WTC11 (cell line): Measurements from ENCODE around the gene YBX2. TPM values are rescaled to one million over a fixed set of nuclear protein-coding genes. Genes with fewer than 3 reads are reported as not detected.

Experiments
- ATAC-seq: fragments of 200-7000 bp; cut with Tn5 transposase; 2 replicates; pipeline ENCODE4 v1.10.0; 2021; ENCODE audit warnings: mild to moderate bottlenecking, moderate library complexity
- CTCF ChIA-PET: fragments of 300-600 bp; sonication (Branson Sonifier 250); formaldehyde crosslinking; loops from one replicate; lab custom pipeline; 2021; ENCODE audit warnings: antibody characterized with exemption; lab: Charles Lee
- POLR2A ChIA-PET: fragments of 350-600 bp; sonication (Branson Sonifier 250); formaldehyde crosslinking; loops from one replicate; lab custom pipeline; 2021; ENCODE audit warnings: antibody characterized with exemption; lab: Charles Lee
- DNase-seq: peaks from one replicate; pipeline ENCODE4 v3.0.0; 2021; ENCODE audit warnings: low spot score
- H3K27ac Mint-ChIP-seq: 2 replicates; pipeline ENCODE4 v1.8.0; 2021; ENCODE audit warnings: mixed read lengths
- H3K27me3 Mint-ChIP-seq: 2 replicates; pipeline ENCODE4 v1.8.0; 2021; ENCODE audit warnings: low read depth, mild to moderate bottlenecking, moderate library complexity, mixed read lengths
- H3K36me3 Mint-ChIP-seq: 2 replicates; pipeline ENCODE4 v1.8.0; 2021; ENCODE audit warnings: mixed read lengths
- H3K4me1 Mint-ChIP-seq: 2 replicates; pipeline ENCODE4 v1.8.0; 2022; ENCODE audit warnings: mixed read lengths
- H3K4me3 Mint-ChIP-seq: 2 replicates; pipeline ENCODE4 v1.8.0; 2021; ENCODE audit warnings: mild to moderate bottlenecking, moderate library complexity, mixed read lengths
- H3K9me3 Mint-ChIP-seq: 2 replicates; pipeline ENCODE4 v1.8.0; 2021; ENCODE audit warnings: mixed read lengths
- ATF6 ChIP-seq: sonication (generic); formaldehyde crosslinking; IDR thresholded peaks from 2 replicates; pipeline ENCODE4 v1.8.1; 2023; ENCODE audit warnings: mild to moderate bottlenecking, missing genetic modification reagents
- CDX4 ChIP-seq: fragments of 250-450 bp; sonication (Bioruptor Pico); IDR thresholded peaks from 2 replicates; pipeline ENCODE4 v1.9.0; 2021; ENCODE audit warnings: moderate library complexity, mild to moderate bottlenecking, inconsistent platforms, borderline replicate concordance
- CREM ChIP-seq: sonication (generic); formaldehyde crosslinking; IDR thresholded peaks from 2 replicates; pipeline ENCODE4 v1.8.1; 2022; ENCODE audit warnings: mild to moderate bottlenecking, missing genetic modification reagents, moderate library complexity
- ESRRA ChIP-seq: sonication (generic); formaldehyde crosslinking; IDR thresholded peaks from 2 replicates; pipeline ENCODE4 v1.8.1; 2022; ENCODE audit warnings: mild to moderate bottlenecking, missing genetic modification reagents, borderline replicate concordance
- GTF2I ChIP-seq: fragments of 250-450 bp; sonication (Bioruptor Pico); conservative IDR thresholded peaks from 2 replicates; pipeline ENCODE4 v1.4.0; 2021; ENCODE audit warnings: mild to moderate bottlenecking
- IRF1 ChIP-seq: sonication (generic); formaldehyde crosslinking; IDR thresholded peaks from 2 replicates; pipeline ENCODE4 v1.8.0; 2023; ENCODE audit warnings: missing genetic modification reagents
- IRF2 ChIP-seq: sonication (generic); formaldehyde crosslinking; IDR thresholded peaks from 2 replicates; pipeline ENCODE4 v1.8.0; 2022; ENCODE audit warnings: low read depth, missing genetic modification reagents, borderline replicate concordance
- MAX ChIP-seq: sonication (generic); formaldehyde crosslinking; IDR thresholded peaks from 2 replicates; pipeline ENCODE4 v1.8.0; 2022; ENCODE audit warnings: mild to moderate bottlenecking, missing genetic modification reagents
- NR2C2 ChIP-seq: sonication (generic); formaldehyde crosslinking; IDR thresholded peaks from 2 replicates; pipeline ENCODE4 v1.8.0; 2022; ENCODE audit warnings: mild to moderate bottlenecking, missing genetic modification reagents
- OVOL2 ChIP-seq: fragments of 250-450 bp; sonication (Bioruptor Pico); IDR thresholded peaks from 2 replicates; pipeline ENCODE4 v1.9.0; 2021; ENCODE audit warnings: mild to moderate bottlenecking, borderline replicate concordance
- SP1 ChIP-seq: sonication (generic); formaldehyde crosslinking; conservative IDR thresholded peaks from 2 replicates; pipeline ENCODE4 v1.8.1; 2022; ENCODE audit warnings: missing genetic modification reagents
- TEAD1 ChIP-seq: sonication (generic); formaldehyde crosslinking; IDR thresholded peaks from 2 replicates; pipeline ENCODE4 v1.8.0; 2022; ENCODE audit warnings: mild to moderate bottlenecking, missing genetic modification reagents
- TP53 ChIP-seq: sonication (generic); formaldehyde crosslinking; IDR thresholded peaks from 2 replicates; pipeline ENCODE4 v1.8.1; 2023; ENCODE audit warnings: mild to moderate bottlenecking, missing genetic modification reagents
- USF1 ChIP-seq: sonication (generic); formaldehyde crosslinking; IDR thresholded peaks from 2 replicates; pipeline ENCODE4 v1.8.0; 2022; ENCODE audit warnings: mild to moderate bottlenecking, missing genetic modification reagents
- ZNF281 ChIP-seq: sonication (generic); formaldehyde crosslinking; IDR thresholded peaks from 2 replicates; pipeline ENCODE4 v1.8.0; 2023; ENCODE audit warnings: mild to moderate bottlenecking, missing genetic modification reagents
- ZNF425 ChIP-seq: fragments of 250-450 bp; sonication (Bioruptor Pico); conservative IDR thresholded peaks from 2 replicates; pipeline ENCODE4 v1.9.0; 2021; ENCODE audit warnings: mild to moderate bottlenecking
- ZSCAN18 ChIP-seq: fragments of 250-450 bp; sonication (Bioruptor Pico); IDR thresholded peaks from 2 replicates; pipeline ENCODE4 v2.1.2; 2022; ENCODE audit warnings: mild to moderate bottlenecking, moderate library complexity
- total RNA-seq: library from RNA; stranded (reverse); gene quantifications from 3 replicates; pipeline ENCODE4 v1.2.3, GENCODE V29; 2021

YBX2 gene
- total RNA-seq, 1 experiment from 2014 or later = 26.8 TPM

- TF ChIP-seq ZNF425 (CRISPR knock-in tag) (no peak), USF1 (CRISPR knock-in tag) (no peak), CDX4 (no peak), NR2C2 (CRISPR knock-in tag) (no peak), OVOL2 (CRISPR knock-in tag) (no peak), GTF2I (CRISPR knock-in tag) (no peak), TEAD1 (CRISPR knock-in tag) (no peak), IRF1 (CRISPR knock-in tag) (no peak), ESRRA (CRISPR knock-in tag) (no peak), TP53 (CRISPR knock-in tag) (no peak)
Observed at GRCh38 chr17:7343250-7343649, 48.8 kb upstream of the YBX2 start (continued).

- POLR2A ChIA-PET = no interaction called here
- no peak overlapping the region for H3K27ac Mint-ChIP-seq
Observed at GRCh38 chr17:7341842-7342241, 47.4 kb upstream of the YBX2 start.

GRCh38 chr17:7340179-7340578 lies 45.7 kb upstream of the YBX2 start:
- Mint-ChIP-seq H3K27ac (no peak overlapping the region), H3K9me3 (no peaks in the 10 kb centered on the region), H3K4me3 (no peak overlapping the region), H3K36me3 (peaks cover 6% of the 10 kb centered on the region; the same call in 1 of the 2 replicates), H3K4me1 (peaks cover 26% of the 10 kb centered on the region), H3K27me3 (no peaks in the 10 kb centered on the region)
- ATAC-seq = no peak
- POLR2A ChIA-PET = no interaction called here
- DNase-seq = no peak
- CTCF ChIA-PET = no interaction called here
- no peak for TF ChIP-seq CREM (CRISPR knock-in tag)
- no peak for TF ChIP-seq ZSCAN18 (CRISPR knock-in tag)
- TF ChIP-seq SP1 = no peak
- no peak for TF ChIP-seq NR2C2 (CRISPR knock-in tag)
- TF ChIP-seq ATF6 (CRISPR knock-in tag) = no peak
- TF ChIP-seq ZNF281 (CRISPR knock-in tag) = no peak
- TF ChIP-seq IRF2 (CRISPR knock-in tag) = no peak

More at GRCh38 chr17:7341842-7342241, 47.4 kb upstream of the YBX2 start:
- TF ChIP-seq ATF6 (CRISPR knock-in tag) (no peak), MAX (CRISPR knock-in tag) (no peak), SP1 (no peak)
- H3K9me3 Mint-ChIP-seq = no peaks in the 10 kb centered on the region
- CTCF ChIA-PET = no interaction called here
- no peaks in the 10 kb centered on the region for H3K27me3 Mint-ChIP-seq
- DNase-seq = no peak
- no peak overlapping the region for H3K4me3 Mint-ChIP-seq
- peaks cover 6% of the 10 kb centered on the region; the same call in 1 of the 2 replicates for H3K36me3 Mint-ChIP-seq
- peaks cover 12% of the 10 kb centered on the region for H3K4me1 Mint-ChIP-seq
- ATAC-seq = no peak
